Stimulated activated CD4-positive, alpha-beta T cell treated with anti-CD3 and anti-CD28 coated beads, Interleukin-4, amount 100 ng/mL, for 1 hour (primary cell): ENCODE measurements around the gene AXDND1.

ENCODE experiments used
- DNase-seq: peaks from one replicate; pipeline ENCODE4 v3.0.0-alpha.2; 2020

AXDND1 gene

DNA sequence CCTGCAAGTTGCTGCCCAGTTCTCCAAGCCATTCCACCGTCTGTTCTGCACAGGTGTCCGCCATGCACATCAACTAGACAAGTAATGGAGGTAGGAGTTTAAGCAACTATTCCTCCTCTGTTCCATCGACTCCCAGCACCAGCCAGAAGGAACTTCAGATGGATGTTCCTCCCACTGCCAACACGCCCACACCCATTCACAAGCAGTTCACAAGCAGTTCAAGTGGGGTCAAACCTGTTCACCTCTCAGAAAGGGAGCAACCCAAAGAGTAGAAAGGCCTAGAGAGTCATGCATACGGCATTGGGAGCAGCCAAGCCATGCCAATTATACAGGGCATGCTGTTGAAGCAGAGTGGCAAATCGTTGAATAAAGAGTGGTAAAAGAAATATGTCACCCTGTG lies 221.6 kb downstream of the AXDND1 start:
- no peak for DNase-seq

DNA sequence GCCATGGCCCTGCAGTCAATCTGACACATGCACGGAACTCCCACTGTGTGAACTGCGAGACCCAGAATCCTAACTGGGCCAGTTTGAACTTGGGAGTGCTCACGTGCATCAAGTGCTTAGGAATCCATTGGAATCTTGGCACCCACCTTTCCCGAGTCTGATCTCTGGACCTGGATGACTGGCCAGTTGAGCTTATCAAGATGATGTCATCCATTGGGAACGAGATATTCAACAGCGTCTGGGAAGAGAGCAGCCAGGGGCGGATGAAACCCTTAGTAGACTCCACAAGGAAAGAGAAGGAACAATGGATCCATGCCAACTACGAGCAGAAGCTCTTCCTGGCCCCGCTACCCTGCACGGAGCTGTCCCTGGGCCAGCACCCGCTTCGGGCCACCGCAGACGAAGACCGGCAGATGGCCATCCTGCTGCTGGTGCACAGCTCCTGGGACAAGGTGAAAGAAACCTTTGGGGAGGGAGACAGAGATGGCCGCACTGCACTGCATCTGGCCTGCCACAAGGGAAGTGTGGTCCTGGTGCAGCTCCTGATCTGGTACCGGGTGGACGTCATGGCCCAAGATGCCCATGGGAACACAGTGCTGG lies 222.8 kb downstream of the AXDND1 start:
- DNase-seq: no peak

DNA sequence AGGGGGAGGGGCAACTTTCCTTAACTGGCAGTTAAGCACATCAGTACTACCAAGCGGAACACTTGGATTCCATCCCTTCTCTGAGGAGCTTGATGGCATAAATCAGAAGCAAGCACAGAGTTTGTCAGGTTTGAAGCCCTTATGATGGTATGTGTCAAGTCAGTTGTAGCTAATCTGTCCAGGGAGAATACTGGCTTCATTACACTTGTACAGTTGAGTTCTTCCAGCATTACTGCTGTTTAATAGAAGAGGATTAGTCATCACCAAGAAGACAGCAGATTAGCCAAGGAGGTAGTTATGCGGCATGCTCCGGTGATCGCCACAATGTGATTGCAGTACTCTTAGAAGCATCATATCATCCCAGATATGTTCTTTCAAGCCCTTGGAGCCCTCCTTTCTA lies 223.7 kb downstream of the AXDND1 start:
- DNase-seq: no peak

DNA sequence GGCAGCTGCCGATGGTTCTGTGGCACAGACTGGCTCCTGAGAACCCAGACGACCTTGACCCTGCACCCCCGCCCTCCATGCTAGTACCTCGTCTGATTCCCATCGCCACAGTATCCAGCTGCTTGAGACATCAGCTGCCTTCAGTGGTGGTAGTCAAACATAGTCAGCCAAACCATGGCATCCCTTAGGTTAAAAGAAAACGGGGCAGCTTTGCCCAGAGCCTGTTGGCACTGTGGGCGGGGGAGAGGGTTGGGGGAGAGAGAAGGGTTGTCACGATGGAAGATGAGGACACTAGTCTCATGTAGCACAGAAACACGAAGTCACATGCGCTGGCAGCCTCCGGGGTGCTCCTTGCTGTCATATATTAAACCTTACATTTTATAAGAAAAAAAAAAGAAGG lies 224.9 kb downstream of the AXDND1 start:
- DNase-seq: no peak

DNA sequence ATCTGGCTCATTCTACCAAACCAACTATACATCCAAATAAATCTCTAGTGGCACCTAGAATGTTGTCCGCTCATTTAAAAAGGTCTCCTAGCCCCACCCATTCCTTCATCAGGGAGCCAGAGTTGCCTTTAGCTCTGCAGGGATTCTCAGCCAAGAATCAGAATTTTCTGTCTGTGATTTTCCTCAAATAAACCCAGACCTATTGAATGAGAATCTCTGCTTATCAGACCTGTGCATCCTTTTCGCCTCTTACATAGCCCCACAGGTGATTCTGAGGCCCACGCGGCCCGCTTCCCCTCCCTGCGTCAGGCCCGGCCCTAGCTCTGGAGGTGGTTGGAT lies 225.5 kb downstream of the AXDND1 start:
- DNase-seq: no peak

DNA sequence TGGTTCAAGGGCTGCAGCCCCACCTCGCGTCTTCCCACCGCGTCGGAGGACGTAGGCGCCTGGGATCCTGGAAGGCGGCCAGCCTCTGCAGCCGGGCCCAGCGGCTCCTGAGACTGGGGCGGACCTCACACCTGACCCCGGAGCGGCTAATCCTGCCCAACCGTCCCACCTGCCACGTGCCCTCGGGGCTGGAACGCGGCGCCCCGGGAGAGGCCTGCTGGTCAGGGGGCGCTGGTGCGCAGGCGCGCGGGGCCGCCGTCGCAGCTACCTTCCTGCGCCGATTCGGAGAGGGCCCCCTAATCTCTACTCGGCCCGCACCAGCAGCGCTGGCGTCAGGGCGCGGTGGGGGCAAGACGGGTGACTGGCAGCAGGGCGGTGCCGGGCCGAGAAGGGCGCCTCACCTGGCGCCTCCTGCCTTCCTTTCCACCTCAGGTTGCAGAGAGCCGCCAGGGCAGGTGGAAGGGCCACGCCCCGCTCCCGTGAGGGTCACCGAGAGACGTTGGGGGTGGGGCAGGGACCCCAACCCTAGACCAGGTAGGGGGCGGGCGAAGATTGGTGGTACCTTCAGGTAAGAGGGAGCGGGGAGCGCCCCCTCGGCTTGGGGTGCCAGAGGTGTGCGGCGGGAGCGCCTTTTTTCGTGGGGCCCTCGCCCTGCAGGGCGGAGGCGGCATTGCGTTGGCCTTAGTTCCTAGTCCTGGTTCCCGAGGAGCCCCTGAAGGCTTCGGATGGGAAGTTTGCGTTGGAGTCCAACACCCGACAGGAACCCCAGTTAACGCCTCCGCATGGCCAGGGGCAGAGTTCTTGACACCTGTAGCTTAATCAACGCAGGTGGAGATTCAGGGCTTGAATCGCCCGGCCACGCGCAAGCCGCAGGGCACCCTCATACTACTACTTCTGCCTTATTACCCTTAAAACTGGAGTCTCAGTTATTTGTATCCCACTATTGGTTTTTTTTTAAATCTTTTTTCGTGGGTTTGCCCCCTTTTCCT lies 226.1 kb downstream of the AXDND1 start, which contains the start of gene TDRD5:
TDRD5 (plus strand) TSS at position 241 of the 989 bp plus-strand sequence. CDS start 784 bp downstream, outside the sequence.
- no peak for DNase-seq

DNA sequence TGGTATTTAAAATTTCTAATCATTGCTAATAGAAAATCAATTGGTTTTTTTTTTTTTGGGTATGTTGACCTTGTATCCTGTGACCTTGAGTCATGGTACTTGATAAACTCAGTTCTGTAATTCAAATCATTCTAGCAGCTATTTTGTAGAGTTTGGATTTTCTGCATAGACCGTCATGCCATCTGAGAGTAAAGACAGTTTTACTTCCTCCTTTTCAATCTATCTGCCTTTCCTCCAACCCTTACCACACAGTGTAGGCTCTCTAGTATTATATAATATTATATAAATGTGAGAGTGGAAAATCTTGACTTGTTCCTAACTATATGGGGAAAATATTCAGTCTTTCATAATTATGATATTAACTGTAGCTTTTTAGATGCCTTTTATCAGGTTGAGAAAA lies 232.9 kb downstream of the AXDND1 start:
- no peak for DNase-seq

DNA sequence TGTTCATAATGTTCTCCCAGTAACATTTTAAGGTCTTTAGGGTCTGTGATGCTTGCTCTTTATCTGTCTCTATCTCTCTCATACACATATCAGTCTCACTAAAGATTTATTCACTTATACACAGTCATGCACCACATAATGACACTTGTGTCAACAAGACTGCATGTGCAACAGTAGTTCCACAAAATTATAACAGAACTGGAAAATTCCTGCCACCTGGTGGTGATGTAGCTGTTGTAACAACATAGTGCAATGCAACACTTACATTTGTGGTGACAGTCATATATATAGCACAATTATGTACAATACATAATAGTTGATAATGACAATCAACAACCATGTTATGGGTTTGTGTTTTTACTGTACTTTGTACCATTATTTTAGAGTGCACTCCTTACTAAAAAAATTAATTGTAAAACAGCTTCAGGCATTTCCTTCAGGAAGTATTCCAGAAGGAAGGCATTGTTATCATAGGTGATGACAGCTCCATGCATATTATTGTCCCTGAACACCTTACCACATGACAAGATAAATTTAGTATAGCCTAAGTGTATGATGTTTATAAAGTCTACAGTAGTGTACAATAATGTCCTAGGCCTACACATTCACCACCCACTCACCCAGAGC lies 234.0 kb downstream of the AXDND1 start:
- no peak for DNase-seq

DNA sequence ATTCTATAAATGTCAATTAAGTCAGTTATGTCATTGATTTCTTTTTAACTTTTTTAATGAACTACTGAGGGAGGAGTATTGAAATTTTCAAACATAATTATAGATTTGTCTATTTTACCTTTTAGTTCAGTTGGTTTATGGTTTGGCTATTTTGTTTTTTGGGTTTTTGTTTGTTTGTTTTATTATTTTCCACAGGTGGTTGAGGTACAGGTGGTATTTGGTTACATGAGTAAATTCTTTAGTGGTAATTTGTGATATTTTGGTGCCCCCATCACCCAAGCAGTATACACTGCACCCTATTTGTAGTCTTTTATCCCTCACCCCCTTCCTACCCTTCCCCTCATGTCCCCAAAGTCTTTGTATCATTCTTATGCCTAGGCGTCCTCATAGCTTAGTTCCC lies 235.3 kb downstream of the AXDND1 start:
- no peak for DNase-seq
